ENCODE results near the gene IARS1.

Gene IARS1

GRCh38 chr9:92300936-92301335 lies 7.4 kb upstream of the IARS1 start:
- H4K91ac ChIP-seq (ENCODE audit: low read depth, low read length): no peak overlapping the region

GRCh38 chr9:92299116-92299515 lies 5.6 kb upstream of the IARS1 start:
- no peak overlapping the region for H3K4me3 ChIP-seq (ENCODE audit: low read depth, low read length)
- H3K9me3 ChIP-seq (ENCODE audit: insufficient read depth, low read depth, low read length): no peaks in the 10 kb centered on the region
- no peak overlapping the region for H2BK5ac ChIP-seq (ENCODE audit: low read depth, low read length, poor library complexity)
- no peak overlapping the region for H2AFZ ChIP-seq (ENCODE audit: insufficient read depth, low read length, poor library complexity)
- no peak overlapping the region for H4K91ac ChIP-seq (ENCODE audit: low read depth, low read length)
- H3K79me2 ChIP-seq (ENCODE audit: control insufficient read depth, insufficient read depth, low read length, poor library complexity): peaks cover 2% of the 10 kb centered on the region
- peaks cover 9 to 16% of the 10 kb centered on the region in 2 experiments for H3K36me3 ChIP-seq (ENCODE audit: control insufficient read depth in 1 of 2, insufficient read depth in 2 of 2, low read length in 2 of 2)
- no peak overlapping the region for H2BK12ac ChIP-seq (ENCODE audit: low read length)
- DNase-seq: no peak
- H3K23ac ChIP-seq (ENCODE audit: low read length): no peak overlapping the region
- no peak overlapping the region for H4K12ac ChIP-seq (ENCODE audit: low read depth, low read length)
- H3K27me3 ChIP-seq (ENCODE audit: insufficient read depth, low read length): no peaks in the 10 kb centered on the region
- no peak overlapping the region for H3K4ac ChIP-seq (ENCODE audit: low read depth, low read length)
- no peaks in the 10 kb centered on the region for H3K79me1 ChIP-seq (ENCODE audit: low read length)
- peaks cover 4% of the 10 kb centered on the region in 2 experiments for H3K4me1 ChIP-seq (ENCODE audit: control insufficient read depth in 1 of 2, insufficient read depth in 2 of 2, low read length in 2 of 2)
- no peak overlapping the region for H2AK5ac ChIP-seq (ENCODE audit: low read length)
- no CpG with 5 or more reads among the region's 1 CpG for WGBS (ENCODE audit: extremely low coverage, insufficient coverage, insufficient read length)
- no peak overlapping the region for H3K4me2 ChIP-seq (ENCODE audit: low read length)
- no peak overlapping the region for H3K18ac ChIP-seq (ENCODE audit: low read length)
- H3K27ac ChIP-seq (ENCODE audit: low read depth, low read length): no peak overlapping the region
- H4K8ac ChIP-seq (ENCODE audit: low read depth, low read length): no peak overlapping the region
- H2BK120ac ChIP-seq (ENCODE audit: insufficient read depth, low read length, poor library complexity): no peak overlapping the region
- H3K14ac ChIP-seq (ENCODE audit: low read length): no peak overlapping the region
- H3K9ac ChIP-seq (ENCODE audit: low read length): no peak overlapping the region

More at GRCh38 chr9:92300936-92301335, 7.4 kb upstream of the IARS1 start:
- Histone ChIP-seq H3K14ac (ENCODE audit: low read length) (no peak overlapping the region), H3K79me2 (ENCODE audit: control insufficient read depth, insufficient read depth, low read length, poor library complexity) (no peaks in the 10 kb centered on the region), H3K27me3 (ENCODE audit: insufficient read depth, low read length) (no peaks in the 10 kb centered on the region), H3K9me3 (ENCODE audit: insufficient read depth, low read depth, low read length) (no peaks in the 10 kb centered on the region), H2AFZ (ENCODE audit: insufficient read depth, low read length, poor library complexity) (no peak overlapping the region), H2BK5ac (ENCODE audit: low read depth, low read length, poor library complexity) (no peak overlapping the region), H2BK120ac (ENCODE audit: insufficient read depth, low read length, poor library complexity) (no peak overlapping the region), H4K12ac (ENCODE audit: low read depth, low read length) (no peak overlapping the region), H3K18ac (ENCODE audit: low read length) (no peak overlapping the region), H2AK5ac (ENCODE audit: low read length) (no peak overlapping the region), H3K4me1 (ENCODE audit: control insufficient read depth in 1 of 2, insufficient read depth in 2 of 2, low read length in 2 of 2) (no peaks in the 10 kb centered on the region), H3K4me3 (ENCODE audit: low read depth, low read length) (no peak overlapping the region), H3K23ac (ENCODE audit: low read length) (no peak overlapping the region), H3K9ac (ENCODE audit: low read length) (no peak overlapping the region), H2BK12ac (ENCODE audit: low read length) (no peak overlapping the region), H3K36me3 (ENCODE audit: control insufficient read depth in 1 of 2, insufficient read depth in 2 of 2, low read length in 2 of 2) (peaks cover 9 to 21% of the 10 kb centered on the region in 2 experiments), H3K79me1 (ENCODE audit: low read length) (no peaks in the 10 kb centered on the region), H4K8ac (ENCODE audit: low read depth, low read length) (no peak overlapping the region), H3K4ac (ENCODE audit: low read depth, low read length) (no peak overlapping the region), H3K27ac (ENCODE audit: low read depth, low read length) (no peak overlapping the region), H3K4me2 (ENCODE audit: low read length) (no peak overlapping the region)
- no CpG with 5 or more reads among the region's 1 CpG for WGBS (ENCODE audit: extremely low coverage, insufficient coverage, insufficient read length)
- DNase-seq: no peak

- DNase-seq: no peak
- H2AK5ac ChIP-seq (ENCODE audit: low read length): no peak overlapping the region
- no peak overlapping the region for H3K23ac ChIP-seq (ENCODE audit: low read length)
- WGBS (ENCODE audit: extremely low coverage, insufficient coverage, insufficient read length): no CpG with 5 or more reads among the region's 3 CpGs
- H3K79me2 ChIP-seq (ENCODE audit: control insufficient read depth, insufficient read depth, low read length, poor library complexity): peaks cover 3% of the 10 kb centered on the region
- H3K9ac ChIP-seq (ENCODE audit: low read length): no peak overlapping the region
- H3K79me1 ChIP-seq (ENCODE audit: low read length): no peaks in the 10 kb centered on the region
- no peak overlapping the region for H3K4ac ChIP-seq (ENCODE audit: low read depth, low read length)
- no peak overlapping the region for H4K8ac ChIP-seq (ENCODE audit: low read depth, low read length)
- H2BK5ac ChIP-seq (ENCODE audit: low read depth, low read length, poor library complexity): no peak overlapping the region
- H3K4me1 ChIP-seq (ENCODE audit: control insufficient read depth in 1 of 2, insufficient read depth in 2 of 2, low read length in 2 of 2): peaks cover 4% of the 10 kb centered on the region in 2 experiments
- no peak overlapping the region for H3K27ac ChIP-seq (ENCODE audit: low read depth, low read length)
- no peak overlapping the region for H2AFZ ChIP-seq (ENCODE audit: insufficient read depth, low read length, poor library complexity)
- no peak overlapping the region for H3K4me2 ChIP-seq (ENCODE audit: low read length)
- no peak overlapping the region for H4K12ac ChIP-seq (ENCODE audit: low read depth, low read length)
- no peak overlapping the region for H3K18ac ChIP-seq (ENCODE audit: low read length)
- H3K4me3 ChIP-seq (ENCODE audit: low read depth, low read length): no peak overlapping the region
- H2BK12ac ChIP-seq (ENCODE audit: low read length): no peak overlapping the region
- H3K14ac ChIP-seq (ENCODE audit: low read length): no peak overlapping the region
- H3K9me3 ChIP-seq (ENCODE audit: insufficient read depth, low read depth, low read length): no peaks in the 10 kb centered on the region
- no peak overlapping the region for H4K91ac ChIP-seq (ENCODE audit: low read depth, low read length)
- H2BK120ac ChIP-seq (ENCODE audit: insufficient read depth, low read length, poor library complexity): no peak overlapping the region
- H3K36me3 ChIP-seq (ENCODE audit: control insufficient read depth in 1 of 2, insufficient read depth in 2 of 2, low read length in 2 of 2): peaks cover 7 to 14% of the 10 kb centered on the region in 2 experiments
- no peaks in the 10 kb centered on the region for H3K27me3 ChIP-seq (ENCODE audit: insufficient read depth, low read length)
These were observed 4.5 kb upstream of the IARS1 start for GRCh38 chr9:92298036-92298435.

- Histone ChIP-seq H2BK12ac (ENCODE audit: low read length) (no peak overlapping the region), H3K4me2 (ENCODE audit: low read length) (no peak overlapping the region), H3K36me3 (ENCODE audit: control insufficient read depth in 1 of 2, insufficient read depth in 2 of 2, low read length in 2 of 2) (peaks cover 7 to 14% of the 10 kb centered on the region in 2 experiments), H4K8ac (ENCODE audit: low read depth, low read length) (no peak overlapping the region), H3K27me3 (ENCODE audit: insufficient read depth, low read length) (no peaks in the 10 kb centered on the region), H3K23ac (ENCODE audit: low read length) (no peak overlapping the region), H2AFZ (ENCODE audit: insufficient read depth, low read length, poor library complexity) (no peak overlapping the region), H3K14ac (ENCODE audit: low read length) (no peak overlapping the region), H4K12ac (ENCODE audit: low read depth, low read length) (no peak overlapping the region), H3K9me3 (ENCODE audit: insufficient read depth, low read depth, low read length) (no peaks in the 10 kb centered on the region), H2BK5ac (ENCODE audit: low read depth, low read length, poor library complexity) (no peak overlapping the region), H3K79me1 (ENCODE audit: low read length) (no peaks in the 10 kb centered on the region), H3K9ac (ENCODE audit: low read length) (no peak overlapping the region), H3K4me1 (ENCODE audit: control insufficient read depth in 1 of 2, insufficient read depth in 2 of 2, low read length in 2 of 2) (peaks cover 4% of the 10 kb centered on the region in 2 experiments), H3K27ac (ENCODE audit: low read depth, low read length) (no peak overlapping the region), H2BK120ac (ENCODE audit: insufficient read depth, low read length, poor library complexity) (no peak overlapping the region), H3K4ac (ENCODE audit: low read depth, low read length) (no peak overlapping the region), H2AK5ac (ENCODE audit: low read length) (no peak overlapping the region), H4K91ac (ENCODE audit: low read depth, low read length) (no peak overlapping the region), H3K79me2 (ENCODE audit: control insufficient read depth, insufficient read depth, low read length, poor library complexity) (peaks cover 3% of the 10 kb centered on the region), H3K18ac (ENCODE audit: low read length) (no peak overlapping the region), H3K4me3 (ENCODE audit: low read depth, low read length) (no peak overlapping the region)
- WGBS (ENCODE audit: extremely low coverage, insufficient coverage, insufficient read length): no CpG with 5 or more reads among the region's 3 CpGs
- no peak for DNase-seq
These were observed 4.1 kb upstream of the IARS1 start for GRCh38 chr9:92297611-92298010.

Measured in trophoblast cell (in vitro differentiated cells and primary cell).